Left ventricle myocardium inferior (tissue), 1 donor: Measurements from ENCODE around the gene KRTAP1-3. TPM values are rescaled to one million over a fixed set of nuclear protein-coding genes. Genes with fewer than 3 reads are reported as not detected.
"Not testable (repeated sequence)": the region's sequence is repeated elsewhere in the genome, so short reads cannot be mapped to it uniquely, and the experiment has no call there.

ENCODE experiments used
- DNase-seq: peaks from one replicate; pipeline ENCODE4 v3.0.0-alpha.2; 2020
- H3K27ac ChIP-seq: fragments of 200-600 bp; replicated peaks from 2 replicates; pipeline ENCODE4 v1.8.0; 2021
- H3K27me3 ChIP-seq: fragments of 200-600 bp; 2 replicates; pipeline ENCODE4 v1.8.0; 2021; ENCODE audit warnings: low read depth
- H3K36me3 ChIP-seq: fragments of 200-600 bp; 2 replicates; pipeline ENCODE4 v1.8.0; 2021
- H3K4me1 ChIP-seq: fragments of 200-600 bp; 2 replicates; pipeline ENCODE4 v1.8.0; 2021
- H3K4me3 ChIP-seq: fragments of 200-600 bp; 2 replicates; pipeline ENCODE4 v1.8.0; 2021; ENCODE audit warnings: mild to moderate bottlenecking, moderate library complexity
- H3K9me3 ChIP-seq: fragments of 200-600 bp; replicated peaks from 2 replicates; pipeline ENCODE4 v1.8.0; 2021
- CTCF ChIP-seq: fragments of 200-600 bp; IDR thresholded peaks from 2 replicates; pipeline ENCODE4 v1.8.0; 2021; ENCODE audit warnings: antibody characterized with exemption, mild to moderate bottlenecking, borderline replicate concordance
- intact Hi-C: fragments of 100-400 bp; cut with micrococcal nuclease; formaldehyde crosslinking; loops from one replicate; pipeline ENCODE4 v1.11.0; 2022
- total RNA-seq: library from RNA; stranded (reverse); fragmentation: NEBNext Ultra II Directional; extraction: Animal tissue kit (Norgen Biotek cat#: 25700); gene quantifications from one replicate; pipeline ENCODE4 v1.2.1, GENCODE V29; 2021
- donor health status: DM: no; HTN: yes; CAD: no; lungs with severe emphysema.

Gene KRTAP1-3
- total RNA-seq, 1 donor from 2014 or later: not detected

GRCh38 chr17:41003926-41004325 is 30.7 kb downstream of the KRTAP1-3 start:
- Histone ChIP-seq H3K36me3 (no peaks in the 10 kb centered on the region), H3K27ac (no peak overlapping the region), H3K9me3 (no peaks in the 10 kb centered on the region), H3K27me3 (peaks cover 35% of the 10 kb centered on the region), H3K4me3 (no peak overlapping the region), H3K4me1 (no peaks in the 10 kb centered on the region)
- no peak for TF ChIP-seq CTCF
- DNase-seq: no peak
- intact Hi-C loops: no loop called here

- Histone ChIP-seq H3K36me3 (no peaks in the 10 kb centered on the region), H3K4me1 (no peaks in the 10 kb centered on the region), H3K27ac (no peak overlapping the region), H3K27me3 (peaks cover 46% of the 10 kb centered on the region), H3K9me3 (no peaks in the 10 kb centered on the region), H3K4me3 (no peak overlapping the region)
- no peak for TF ChIP-seq CTCF
- intact Hi-C loops: no loop called here
- no peak for DNase-seq
These were observed 31.9 kb downstream of the KRTAP1-3 start for GRCh38 chr17:41002814-41003213.

GRCh38 chr17:41001795-41002194 is 32.9 kb downstream of the KRTAP1-3 start:
- DNase-seq: no peak
- no peak overlapping the region for H3K4me3 ChIP-seq
- no peaks in the 10 kb centered on the region for H3K4me1 ChIP-seq
- no peak overlapping the region for H3K27ac ChIP-seq
- peaks cover 56% of the 10 kb centered on the region for H3K27me3 ChIP-seq
- intact Hi-C loops: no loop called here
- no peaks in the 10 kb centered on the region for H3K36me3 ChIP-seq
- H3K9me3 ChIP-seq: no peaks in the 10 kb centered on the region
- TF ChIP-seq CTCF: no peak

- H3K9me3 ChIP-seq, DNase-seq, H3K4me3 ChIP-seq, H3K4me1 ChIP-seq, H3K36me3 ChIP-seq, H3K27ac ChIP-seq, intact Hi-C loops: not testable (repeated sequence)
- peaks cover 74% of the 10 kb centered on the region for H3K27me3 ChIP-seq
These were observed 35.1 kb downstream of the KRTAP1-3 start, which contains the start of gene KRTAP3-2 for GRCh38 chr17:40999563-40999962. TSS of gene KRTAP3-2 (minus strand) at chr17:40999906. CDS start at chr17:40999853, 53 bp downstream.

GRCh38 chr17:40997361-40997760 is 37.3 kb downstream of the KRTAP1-3 start:
- Histone ChIP-seq H3K27me3 (peaks cover 83% of the 10 kb centered on the region), H3K27ac (no peak overlapping the region), H3K4me3 (no peak overlapping the region), H3K36me3 (no peaks in the 10 kb centered on the region), H3K9me3 (no peaks in the 10 kb centered on the region), H3K4me1 (no peaks in the 10 kb centered on the region)
- no peak for TF ChIP-seq CTCF
- DNase-seq: no peak
- intact Hi-C loops: no loop called here

- Histone ChIP-seq H3K9me3 (no peaks in the 10 kb centered on the region), H3K27ac (no peak overlapping the region), H3K4me1 (no peaks in the 10 kb centered on the region), H3K4me3 (no peak overlapping the region), H3K36me3 (no peaks in the 10 kb centered on the region), H3K27me3 (peaks cover 87% of the 10 kb centered on the region)
- DNase-seq: no peak
- TF ChIP-seq CTCF: no peak
- intact Hi-C loops: no loop called here
These were observed 37.8 kb downstream of the KRTAP1-3 start for GRCh38 chr17:40996829-40997228.
